HepG2 (cell line): ENCODE measurements around the gene VDAC2. TPM values are rescaled to one million over a fixed set of nuclear protein-coding genes. Genes with fewer than 3 reads are reported as not detected.
A peak's percentile ranks its signal among the peaks of the same experiment; 100 is the strongest.

Experiments
- CBX5 ChIP-seq: sonication (generic); formaldehyde crosslinking; IDR thresholded peaks from 2 replicates; pipeline ENCODE4 v1.4.0; 2020; ENCODE audit warnings: missing genetic modification reagents, borderline replicate concordance
- CCDC6 ChIP-seq: sonication (generic); formaldehyde crosslinking; IDR thresholded peaks from 2 replicates; pipeline ENCODE4 v1.8.1; 2022; ENCODE audit warnings: mild to moderate bottlenecking, missing genetic modification reagents, moderate library complexity
- CREBL2 ChIP-seq: sonication (generic); formaldehyde crosslinking; IDR thresholded peaks from 2 replicates; pipeline ENCODE4 v1.8.1; 2023; ENCODE audit warnings: missing genetic modification reagents, mild to moderate bottlenecking, borderline replicate concordance
- HDAC1 ChIP-seq: sonication (generic); formaldehyde crosslinking; IDR thresholded peaks from 2 replicates; pipeline ENCODE4 v1.5.1; 2020; ENCODE audit warnings: mild to moderate bottlenecking, missing genetic modification reagents
- HNRNPK ChIP-seq: fragments of 200-400 bp; formaldehyde crosslinking; IDR thresholded peaks from 2 replicates; pipeline ENCODE4 v1.6.1; 2018; ENCODE audit warnings: low read length, low read depth, moderate library complexity, mild to moderate bottlenecking; ENCODE audit not compliant: poor library complexity, severe bottlenecking
- PBX2 ChIP-seq: IDR thresholded peaks from 2 replicates; pipeline ENCODE4 v1.6.1; 2016; ENCODE audit warnings: control low read depth
- REL ChIP-seq: sonication (generic); formaldehyde crosslinking; conservative IDR thresholded peaks from 2 replicates; pipeline ENCODE4 v1.8.0; 2022; ENCODE audit warnings: mild to moderate bottlenecking, missing genetic modification reagents, moderate library complexity
- TCF7L2 ChIP-seq: IDR thresholded peaks from 2 replicates; pipeline ENCODE4 v1.6.1; 2011; ENCODE audit warnings: mild to moderate bottlenecking, low read depth, low read length, moderate library complexity
- ZGPAT ChIP-seq: IDR thresholded peaks from 2 replicates; pipeline ENCODE4 v1.6.1; 2016; ENCODE audit warnings: mild to moderate bottlenecking
- ZNF136 ChIP-seq: sonication (generic); formaldehyde crosslinking; IDR thresholded peaks from 2 replicates; pipeline ENCODE4 v1.8.1; 2022; ENCODE audit warnings: low read depth, mild to moderate bottlenecking, moderate library complexity, missing genetic modification reagents
- ZNF24 ChIP-seq: fragments of 450-650 bp; IDR thresholded peaks from 2 replicates; pipeline ENCODE4 v1.6.1; 2017; ENCODE audit warnings: antibody characterized with exemption, mild to moderate bottlenecking
- ZNF318 ChIP-seq: sonication (generic); formaldehyde crosslinking; IDR thresholded peaks from 2 replicates; pipeline ENCODE4 v1.4.0; 2020; ENCODE audit warnings: mild to moderate bottlenecking, missing genetic modification reagents
- ZNF513 ChIP-seq: sonication (generic); formaldehyde crosslinking; conservative IDR thresholded peaks from 2 replicates; pipeline ENCODE4 v1.5.0; 2020; ENCODE audit warnings: missing genetic modification reagents
- ZNF556 ChIP-seq: sonication (generic); formaldehyde crosslinking; IDR thresholded peaks from 2 replicates; pipeline ENCODE4 v1.4.0; 2020; ENCODE audit warnings: mild to moderate bottlenecking, missing genetic modification reagents, borderline replicate concordance
- ZNF777 ChIP-seq: sonication (generic); formaldehyde crosslinking; IDR thresholded peaks from 2 replicates; pipeline ENCODE4 v1.4.0; 2020; ENCODE audit warnings: missing genetic modification reagents
- polyA plus RNA-seq, 8 experiments: library from polyadenylated mRNA; depleted of rRNA in 3 of 8; stranded (reverse) in 7 of 8; unstranded in 1 of 8; fragments of >200 nt; fragmentation: Illumina TruSeq in 4 of 8; extraction: Trizol in 4 of 8; gene quantifications; 2 replicates each; pipeline versions ENCODE4 v1.2.1 to v1.2.3, GENCODE V29; 2011 to 2016; ENCODE audit warnings: low read depth in 4 of 8, missing spikeins in 1 of 8, mixed read lengths in 1 of 8; ENCODE audit not compliant: insufficient read depth in 1 of 8
- total RNA-seq, 5 experiments: library from RNA; depleted of rRNA; stranded (reverse); fragments of >200 nt; fragmentation: Illumina TruSeq; extraction: Trizol; gene quantifications; 2 replicates each; pipeline ENCODE4 v1.2.3, GENCODE V29; 2016; ENCODE audit warnings: low read depth in 1 of 5

Gene VDAC2
- total and polyA plus RNA-seq, 2 of the 13 experiments (the other 11 are each of a cell fraction or from before 2014, with no cell fraction given), result 67.9 to 222 TPM

- TF ChIP-seq PBX2 (CRISPR knock-in tag), result no peak
- no peak for TF ChIP-seq REL (CRISPR knock-in tag)
- 0 out of 2 replicates have a peak, but pooled peaks have one; percentile 26 for TF ChIP-seq ZGPAT
- no peak for TF ChIP-seq HNRNPK
- TF ChIP-seq ZNF136 (CRISPR knock-in tag), result no peak
- peak; percentile 54 for TF ChIP-seq ZNF777
- 0 out of 2 replicates have a peak, but pooled peaks have one; percentile 26 for TF ChIP-seq ZNF556 (CRISPR knock-in tag)
- TF ChIP-seq ZNF318 (CRISPR knock-in tag), result no peak
- TF ChIP-seq CCDC6 (CRISPR knock-in tag), result no peak
- TF ChIP-seq ZNF24, result no peak
- TF ChIP-seq HDAC1 (CRISPR knock-in tag), result peak; percentile 60; the same call in 1 of the 2 replicates
- no peak for TF ChIP-seq ZNF513
- no peak for TF ChIP-seq CBX5 (CRISPR knock-in tag)
- TF ChIP-seq TCF7L2, result no peak
- no peak for TF ChIP-seq CREBL2 (CRISPR knock-in tag)
Observed at GRCh38 chr10:75261813-75262705, 51.5 kb downstream of the VDAC2 start (continued).
